ENCODE measurements around the gene PCLAF. TPM values are rescaled to one million over a fixed set of nuclear protein-coding genes. Genes with fewer than 3 reads are reported as not detected.

PCLAF gene
- total and polyA plus RNA-seq, 2 of the 4 experiments (the other 2 are of a cell fraction): 12.9 to 60.5 TPM

GRCh38 chr15:64373360-64373759, 7.9 kb downstream of the PCLAF start:
- Histone ChIP-seq H2AK9ac (replicated peaks; ENCODE audit: low read depth, low read length, poor library complexity) (no peak overlapping the region), H3K27ac (ENCODE audit: insufficient read depth, low read length) (no peak overlapping the region), H2BK15ac (ENCODE audit: low read depth, low read length) (no peak overlapping the region), H2AK5ac (ENCODE audit: low read depth, low read length) (no peak overlapping the region), H4K5ac (ENCODE audit: low read depth, low read length) (no peak overlapping the region), H2AFZ (replicated peaks; ENCODE audit: low read length, poor library complexity) (peak overlapping the region; percentile 23), H2BK120ac (ENCODE audit: low read depth, low read length) (no peak overlapping the region), H3K18ac (ENCODE audit: low read depth, low read length) (no peak overlapping the region), H3K9me1 (ENCODE audit: insufficient read depth, low read length) (0 out of 2 replicates have a peak, but pooled peaks cover 10% of the 10 kb centered on the region), H3K23ac (ENCODE audit: low read depth, low read length) (no peak overlapping the region), H3K9ac (ENCODE audit: low read depth, low read length) (no peak overlapping the region), H4K91ac (ENCODE audit: insufficient read depth, low read depth, low read length) (no peak overlapping the region), H3K9me3 (ENCODE audit: control insufficient read depth, insufficient read depth, low read length) (no peaks in the 10 kb centered on the region), H3K4me2 (ENCODE audit: low read depth, low read length) (no peak overlapping the region), H4K20me1 (ENCODE audit: insufficient read depth, low read length) (no peaks in the 10 kb centered on the region; the same call in 1 of the 2 replicates), H3K79me1 (ENCODE audit: low read depth in 1 of 2, low read length in 2 of 2) (peaks cover 0 to 32% of the 10 kb centered on the region in 2 experiments; a peak in 2 of 4 replicates), H3K27me3 (ENCODE audit: control insufficient read depth, insufficient read depth, low read length) (no peaks in the 10 kb centered on the region), H2BK20ac (ENCODE audit: low read depth, low read length) (no peak overlapping the region), H3K4ac (ENCODE audit: low read depth, low read length) (no peak overlapping the region), H2BK5ac (ENCODE audit: low read depth, low read length, poor library complexity, severe bottlenecking) (no peak overlapping the region), H3K4me3 (ENCODE audit: insufficient read depth, low read depth, low read length) (no peak overlapping the region), H3K56ac (ENCODE audit: extremely low read depth, insufficient read depth, low read length) (no peak overlapping the region), H3K14ac (replicated peaks; ENCODE audit: low read depth, low read length) (no peak overlapping the region), H3K4me1 (ENCODE audit: control insufficient read depth, insufficient read depth, low read length) (no peaks in the 10 kb centered on the region), H3K36me3 (ENCODE audit: control insufficient read depth, insufficient read depth, low read length) (no peaks in the 10 kb centered on the region; the same call in 1 of the 2 replicates), H4K8ac (ENCODE audit: low read depth in 2 of 2, low read length in 2 of 2) (no peak overlapping the region)
- ChIA-PET CTCF (no interaction called here), POLR2A (ENCODE audit: unreplicated experiment) (no interaction called here)
- ATAC-seq (ENCODE audit: low read depth) (no peak), DNase-seq (no peak)
- 100% methylated on average over 3 of the region's 8 CpGs; no CpG with 5 or more reads in 1 of the 2 experiments for WGBS, 2 experiments (ENCODE audit: extremely low coverage in 2 of 2, insufficient read length in 1 of 2)
- dilution Hi-C loops (cut with HindIII; ENCODE audit: low sequenced_read_pairs, unreplicated experiment): no loop called here
- no TSS peak for BruUV-seq (replicated peaks)
- in situ Hi-C loops (cut with MboI; ENCODE audit: low sequenced_read_pairs): no loop called here
- TF ChIP-seq SMC3 (IDR thresholded peaks at IDR 0.05; ENCODE audit: low read depth, low read length) (no peak), MXI1 (IDR thresholded peaks at IDR 0.05; ENCODE audit: borderline replicate concordance, low read depth, low read length) (no peak), FOS (IDR thresholded peaks at IDR 0.05; ENCODE audit: low read depth, low read length) (no peak), MAZ (IDR thresholded peaks at IDR 0.05; ENCODE audit: borderline replicate concordance, low read depth, low read length) (no peak), USF2 (IDR thresholded peaks at IDR 0.05; ENCODE audit: low read depth, low read length) (no peak), NFE2L2 (IDR thresholded peaks at IDR 0.05; ENCODE audit: low read depth, low read length) (no peak), RCOR1 (IDR thresholded peaks at IDR 0.05; ENCODE audit: insufficient replicate concordance, low read length) (no peak), CTCF (conservative IDR thresholded peaks at IDR 0.05; ENCODE audit: low read depth, low read length) (no peak), RFX5 (IDR thresholded peaks at IDR 0.05; ENCODE audit: low read depth, low read length) (no peak), CEBPB (IDR thresholded peaks at IDR 0.05; ENCODE audit: low read depth, low read length) (no peak), RAD21 (IDR thresholded peaks at IDR 0.05; ENCODE audit: low read length) (no peak), CHD1 (IDR thresholded peaks at IDR 0.05; ENCODE audit: low read depth, low read length) (no peak), MAFK (IDR thresholded peaks at IDR 0.05; ENCODE audit: low read depth, low read length) (no peak), BHLHE40 (IDR thresholded peaks at IDR 0.05; ENCODE audit: low read depth, low read length) (no peak), POLR2A (IDR thresholded peaks at IDR 0.05; ENCODE audit: low read depth, low read length) (no peak)
- TF ChIP-seq, protein P1, sequence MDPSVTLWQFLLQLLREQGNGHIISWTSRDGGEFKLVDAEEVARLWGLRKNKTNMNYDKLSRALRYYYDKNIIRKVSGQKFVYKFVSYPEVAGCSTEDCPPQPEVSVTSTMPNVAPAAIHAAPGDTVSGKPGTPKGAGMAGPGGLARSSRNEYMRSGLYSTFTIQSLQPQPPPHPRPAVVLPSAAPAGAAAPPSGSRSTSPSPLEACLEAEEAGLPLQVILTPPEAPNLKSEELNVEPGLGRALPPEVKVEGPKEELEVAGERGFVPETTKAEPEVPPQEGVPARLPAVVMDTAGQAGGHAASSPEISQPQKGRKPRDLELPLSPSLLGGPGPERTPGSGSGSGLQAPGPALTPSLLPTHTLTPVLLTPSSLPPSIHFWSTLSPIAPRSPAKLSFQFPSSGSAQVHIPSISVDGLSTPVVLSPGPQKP (IDR thresholded peaks at IDR 0.05; ENCODE audit: borderline replicate concordance, low read depth, low read length): no peak
- intact Hi-C loops (cut with micrococcal nuclease): no loop called here
